ENCODE data around the gene CXCR6.

DNA sequence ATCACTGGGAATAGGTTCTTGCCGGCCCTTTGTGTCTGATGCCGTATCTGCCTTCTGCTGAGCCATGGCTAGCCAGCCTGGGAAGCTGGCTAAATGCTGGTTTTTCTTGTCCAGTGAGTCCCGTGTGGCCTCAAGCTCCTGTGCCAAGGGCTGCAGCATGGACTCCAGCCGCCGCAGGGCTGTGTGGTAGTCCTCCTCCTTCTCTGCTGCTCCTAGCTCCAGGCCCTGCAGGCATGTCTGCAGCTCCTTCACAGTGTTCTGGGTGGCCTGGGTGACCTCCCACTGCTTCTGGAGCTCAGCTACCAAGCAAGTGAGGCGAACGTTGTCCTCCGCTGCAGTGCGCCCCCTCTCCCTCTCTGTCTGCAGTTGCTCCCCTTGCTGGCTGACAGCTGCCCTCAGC, 24.9 kb downstream of the CXCR6 start:
- TF ChIP-seq CTCF (IDR thresholded peaks at IDR 0.05) (no peak), POLR2AphosphoS5 (IDR thresholded peaks at IDR 0.05) (no peak)
